ENCODE results near the gene TTC21A. TPM values are rescaled to one million over a fixed set of nuclear protein-coding genes. Genes with fewer than 3 reads are reported as not detected.
A peak's percentile ranks its signal among the peaks of the same experiment; 100 is the strongest.

Gene TTC21A
- polyA plus RNA-seq, 1 donor from 2014 or later, result 5.5 TPM

GRCh38 chr3:39134305-39134704 lies 26.8 kb downstream of the TTC21A start:
- peaks cover 0 to 9% (median 8%) of the 10 kb centered on the region in 3 donors for H3K4me1 Mint-ChIP-seq
- no peaks in the 10 kb centered on the region for H3K27me3 Mint-ChIP-seq
- no peak overlapping the region for H3K4me3 Mint-ChIP-seq
- no peaks in the 10 kb centered on the region for H3K9me3 Mint-ChIP-seq
- no peak overlapping the region for H3K27ac Mint-ChIP-seq
- H3K36me3 Mint-ChIP-seq, result peaks cover 11% of the 10 kb centered on the region

GRCh38 chr3:39135170-39135805 lies 27.8 kb downstream of the TTC21A start:
- H3K27me3 Mint-ChIP-seq, result no peaks in the 10 kb centered on the region
- peak overlapping the region in 2 of 3 donors; percentile 19 to 47 for H3K27ac Mint-ChIP-seq
- H3K36me3 Mint-ChIP-seq, result peaks cover 11% of the 10 kb centered on the region
- no peak overlapping the region for H3K4me3 Mint-ChIP-seq
- peaks cover 0 to 9% (median 8%) of the 10 kb centered on the region in 3 donors for H3K4me1 Mint-ChIP-seq
- H3K9me3 Mint-ChIP-seq, result no peaks in the 10 kb centered on the region

DNA sequence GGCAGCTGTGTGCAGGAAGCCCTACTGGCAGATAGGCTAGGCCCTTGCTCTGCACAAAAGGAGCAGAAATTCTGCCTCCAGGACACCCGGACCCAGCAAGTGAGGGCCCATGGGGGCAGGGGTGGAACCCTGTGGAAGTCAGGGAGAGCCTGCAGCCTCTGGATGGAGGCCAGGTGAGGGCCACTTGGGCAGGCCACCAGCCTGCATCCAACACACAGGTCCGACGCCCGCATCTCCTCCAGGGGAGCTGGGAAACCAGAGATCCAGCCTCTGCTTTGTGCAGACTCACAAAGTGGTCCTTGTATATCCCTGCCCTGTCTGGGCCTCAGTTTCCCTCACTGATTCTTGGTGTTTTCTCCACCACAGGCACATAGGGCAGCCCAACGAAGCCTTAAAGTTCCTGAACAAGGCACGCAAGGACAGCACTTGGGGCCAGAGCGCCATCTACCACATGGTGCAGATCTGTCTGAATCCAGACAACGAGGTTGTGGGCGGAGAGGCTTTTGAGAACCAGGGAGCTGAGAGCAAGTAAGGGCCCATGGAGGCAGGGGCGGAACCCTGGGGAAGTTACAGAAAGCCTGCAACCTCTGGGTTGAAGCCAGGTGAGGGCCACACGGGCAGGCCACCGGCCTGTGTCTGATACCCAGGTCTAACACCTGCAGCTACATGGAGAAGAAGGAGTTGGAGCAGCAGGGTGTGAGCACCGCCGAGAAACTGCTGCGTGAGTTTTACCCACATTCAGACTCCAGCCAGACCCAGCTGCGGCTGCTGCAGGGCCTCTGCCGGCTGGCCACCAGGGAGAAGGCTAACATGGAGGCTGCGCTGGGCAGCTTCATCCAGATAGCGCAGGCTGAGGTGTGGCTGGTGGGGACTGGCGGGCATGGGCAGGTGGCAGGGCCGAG lies 29.3 kb downstream of the TTC21A start:
- Mint-ChIP-seq H3K27ac (no peak overlapping the region), H3K4me1 (peaks cover 13 to 21% (median 15%) of the 10 kb centered on the region in 3 donors), H3K9me3 (no peaks in the 10 kb centered on the region), H3K27me3 (no peaks in the 10 kb centered on the region), H3K4me3 (peak overlapping the region in 1 of 4 donors; percentile 13), H3K36me3 (peaks cover 8% of the 10 kb centered on the region)

DNA sequence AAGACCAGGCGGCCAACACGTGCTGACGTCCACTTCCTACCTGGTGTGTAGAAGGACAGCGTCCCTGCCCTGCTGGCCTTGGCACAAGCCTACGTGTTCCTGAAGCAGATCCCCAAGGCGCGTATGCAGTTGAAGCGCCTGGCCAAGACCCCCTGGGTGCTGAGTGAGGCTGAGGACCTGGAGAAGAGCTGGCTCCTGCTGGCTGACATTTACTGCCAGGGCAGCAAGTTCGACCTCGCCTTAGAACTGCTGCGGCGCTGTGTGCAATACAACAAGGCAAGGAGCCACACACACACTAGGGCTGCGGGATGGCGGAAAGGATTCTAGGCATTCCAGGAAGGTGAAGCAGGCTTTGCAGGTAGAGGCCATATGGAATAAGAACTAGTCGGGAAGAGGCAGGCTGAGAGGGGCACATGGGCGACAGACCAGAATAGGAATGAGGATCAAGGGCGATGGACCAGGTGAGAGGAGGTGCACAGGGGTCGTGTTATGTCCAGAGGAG lies 30.0 kb downstream of the TTC21A start:
- Mint-ChIP-seq H3K27me3 (no peaks in the 10 kb centered on the region), H3K4me1 (peaks cover 17 to 23% (median 18%) of the 10 kb centered on the region in 3 donors), H3K9me3 (no peaks in the 10 kb centered on the region), H3K4me3 (no peak overlapping the region), H3K27ac (peak overlapping the region in 2 of 3 donors; percentile 35 to 47), H3K36me3 (peaks cover 8% of the 10 kb centered on the region)

GRCh38 chr3:39137991-39138803 lies 30.7 kb downstream of the TTC21A start:
- no peaks in the 10 kb centered on the region for H3K27me3 Mint-ChIP-seq
- peaks cover 22 to 26% (median 23%) of the 10 kb centered on the region in 3 donors for H3K4me1 Mint-ChIP-seq
- H3K4me3 Mint-ChIP-seq, result peak overlapping the region in 1 of 4 donors; percentile 29
- no peaks in the 10 kb centered on the region for H3K9me3 Mint-ChIP-seq
- H3K27ac Mint-ChIP-seq, result peak overlapping the region; percentile 35 to 80 (median 61)
- peaks cover 8% of the 10 kb centered on the region for H3K36me3 Mint-ChIP-seq

GRCh38 chr3:39138804-39139415 lies 31.4 kb downstream of the TTC21A start:
- peak overlapping the region in 2 of 3 donors; percentile 61 to 80 for H3K27ac Mint-ChIP-seq
- H3K4me3 Mint-ChIP-seq, result peak overlapping the region in 1 of 4 donors; percentile 29
- peaks cover 6% of the 10 kb centered on the region for H3K36me3 Mint-ChIP-seq
- no peaks in the 10 kb centered on the region for H3K27me3 Mint-ChIP-seq
- no peaks in the 10 kb centered on the region for H3K9me3 Mint-ChIP-seq
- H3K4me1 Mint-ChIP-seq, result peaks cover 23 to 28% (median 24%) of the 10 kb centered on the region in 3 donors

- peaks cover 23 to 29% (median 25%) of the 10 kb centered on the region in 3 donors for H3K4me1 Mint-ChIP-seq
- H3K9me3 Mint-ChIP-seq, result no peaks in the 10 kb centered on the region
- no peaks in the 10 kb centered on the region for H3K27me3 Mint-ChIP-seq
- H3K27ac Mint-ChIP-seq, result peak overlapping the region in 1 of 3 donors; percentile 80
- H3K36me3 Mint-ChIP-seq, result peaks cover 5% of the 10 kb centered on the region
- no peak overlapping the region for H3K4me3 Mint-ChIP-seq
Observed at GRCh38 chr3:39139442-39139841, 32.0 kb downstream of the TTC21A start.

DNA sequence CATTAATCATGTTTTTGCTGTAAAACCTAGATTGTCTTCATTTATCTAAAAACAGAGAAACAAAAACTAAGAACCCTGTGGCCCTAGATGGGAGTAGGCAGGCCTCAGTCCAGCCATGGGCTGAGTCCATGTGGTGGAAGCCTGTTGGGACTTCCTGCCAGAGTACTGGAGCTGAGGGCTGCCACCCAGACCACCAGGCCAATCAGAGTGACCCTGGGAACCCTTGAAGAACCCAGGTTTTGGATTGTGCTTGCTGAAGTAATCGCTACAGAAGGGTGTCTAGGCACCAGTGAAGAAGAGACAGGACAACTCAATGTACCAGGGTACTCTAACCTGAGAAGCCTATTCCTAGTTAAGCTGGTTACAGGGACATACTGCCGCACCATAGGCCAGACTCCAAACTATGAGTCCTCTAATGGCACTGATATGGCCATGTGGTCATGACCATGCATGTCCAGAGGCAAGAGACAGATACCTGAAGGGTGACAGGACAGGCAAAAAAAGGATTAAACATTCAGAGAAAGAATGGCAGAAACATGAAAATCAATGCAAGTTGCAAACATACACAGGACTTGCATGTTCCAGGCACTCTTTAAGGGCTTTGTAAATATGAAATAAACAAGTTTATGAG lies 33.0 kb downstream of the TTC21A start:
- Mint-ChIP-seq H3K36me3 (peaks cover 5% of the 10 kb centered on the region), H3K9me3 (no peaks in the 10 kb centered on the region), H3K4me3 (peak overlapping the region in 1 of 4 donors; percentile 22), H3K27ac (peak overlapping the region; percentile 14 to 97 (median 69)), H3K4me1 (peaks cover 23 to 30% (median 27%) of the 10 kb centered on the region in 3 donors), H3K27me3 (no peaks in the 10 kb centered on the region)

GRCh38 chr3:39141171-39141995 lies 33.9 kb downstream of the TTC21A start:
- peaks cover 32 to 36% (median 35%) of the 10 kb centered on the region in 3 donors for H3K4me1 Mint-ChIP-seq
- peak overlapping the region in 3 of 4 donors; percentile 22 to 81 (median 34) for H3K4me3 Mint-ChIP-seq
- H3K27me3 Mint-ChIP-seq, result no peaks in the 10 kb centered on the region
- peaks cover 9% of the 10 kb centered on the region for H3K36me3 Mint-ChIP-seq
- no peaks in the 10 kb centered on the region for H3K9me3 Mint-ChIP-seq
- peak overlapping the region; percentile 55 to 97 (median 69) for H3K27ac Mint-ChIP-seq

GRCh38 chr3:39142067-39142466 lies 34.6 kb downstream of the TTC21A start:
- H3K4me3 Mint-ChIP-seq, result peak overlapping the region in 1 of 4 donors; percentile 81
- peaks cover 2% of the 10 kb centered on the region for H3K27me3 Mint-ChIP-seq
- peaks cover 9% of the 10 kb centered on the region for H3K36me3 Mint-ChIP-seq
- no peaks in the 10 kb centered on the region for H3K9me3 Mint-ChIP-seq
- peaks cover 32 to 43% (median 42%) of the 10 kb centered on the region in 3 donors for H3K4me1 Mint-ChIP-seq
- peak overlapping the region; percentile 57 to 97 (median 86) for H3K27ac Mint-ChIP-seq

DNA sequence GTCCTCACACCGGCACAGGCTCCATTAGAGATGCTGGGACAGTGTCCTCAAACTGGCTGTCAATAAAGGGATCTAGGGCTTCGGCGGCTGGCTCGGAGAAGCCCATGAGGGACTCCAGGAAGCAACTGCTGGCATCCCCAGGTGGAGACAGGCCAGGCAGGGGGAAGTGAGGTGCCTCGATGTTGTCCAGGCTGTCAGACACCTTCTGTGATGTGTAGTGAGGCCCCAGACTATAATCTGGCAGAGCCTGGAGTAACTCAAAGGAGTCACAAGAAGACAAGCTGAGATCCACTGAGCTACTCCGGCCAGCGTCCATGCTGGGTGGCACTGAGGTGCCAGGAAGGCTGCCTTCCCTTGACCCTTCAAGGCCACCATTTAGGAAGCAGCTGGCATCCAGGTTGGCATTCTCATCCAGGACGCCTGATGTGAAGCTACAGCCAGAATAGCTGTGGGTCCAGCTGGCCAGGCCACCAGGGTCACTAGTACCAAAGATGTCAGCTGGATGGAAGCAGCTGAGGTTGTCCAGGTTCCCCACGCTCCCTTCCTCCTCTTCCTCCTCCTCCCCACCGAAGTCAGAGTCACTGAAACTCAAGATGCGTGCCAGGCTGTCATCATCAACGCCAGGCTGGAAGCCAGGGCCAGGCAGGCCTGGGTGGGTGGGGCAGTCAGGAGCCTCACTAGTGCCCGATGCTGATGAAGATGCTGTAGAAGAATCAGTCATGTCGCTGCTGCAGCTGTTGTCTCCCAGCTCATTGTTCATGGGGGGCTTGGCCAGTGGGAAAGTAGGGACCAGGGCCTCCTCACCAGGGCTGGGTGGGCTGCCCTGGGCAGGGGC lies 35.8 kb downstream of the TTC21A start:
- Mint-ChIP-seq H3K27ac (peak overlapping the region in 2 of 3 donors; percentile 57 to 97), H3K27me3 (peaks cover 3% of the 10 kb centered on the region), H3K36me3 (peaks cover 9% of the 10 kb centered on the region), H3K9me3 (no peaks in the 10 kb centered on the region), H3K4me3 (peak overlapping the region in 2 of 4 donors; percentile 22 to 59), H3K4me1 (peaks cover 43 to 54% (median 50%) of the 10 kb centered on the region in 3 donors)

- no peaks in the 10 kb centered on the region for H3K9me3 Mint-ChIP-seq
- peaks cover 47 to 63% (median 60%) of the 10 kb centered on the region in 3 donors for H3K4me1 Mint-ChIP-seq
- peaks cover 7% of the 10 kb centered on the region for H3K36me3 Mint-ChIP-seq
- peak overlapping the region in 2 of 4 donors; percentile 26 to 30 for H3K4me3 Mint-ChIP-seq
- peaks cover 3% of the 10 kb centered on the region for H3K27me3 Mint-ChIP-seq
- H3K27ac Mint-ChIP-seq, result peak overlapping the region; percentile 83 to 97 (median 93)
Observed at GRCh38 chr3:39144095-39144747, 36.7 kb downstream of the TTC21A start.
